Mammary epithelial cell (primary cell): ENCODE measurements around the gene SLC1A4.

Experiments
- EZH2 ChIP-seq: IDR thresholded peaks from 2 replicates; pipeline ENCODE4 v1.6.1; 2012; ENCODE audit warnings: low read length, inconsistent platforms, borderline replicate concordance
- TF ChIP-seq, protein P1 (sequence below), 2 donors: IDR thresholded peaks in 1 of 2; conservative IDR thresholded peaks in 1 of 2; 2 replicates each; pipeline ENCODE4 v1.5.1; 2011 to 2012; ENCODE audit warnings: inconsistent platforms in 2 of 2, low read length in 2 of 2, mild to moderate bottlenecking in 2 of 2, control low read depth in 1 of 2, low read depth in 1 of 2; ENCODE audit not compliant: insufficient read depth in 1 of 2; ENCODE audit errors: extremely low read depth in 1 of 2

- TF ChIP-seq, protein P1, sequence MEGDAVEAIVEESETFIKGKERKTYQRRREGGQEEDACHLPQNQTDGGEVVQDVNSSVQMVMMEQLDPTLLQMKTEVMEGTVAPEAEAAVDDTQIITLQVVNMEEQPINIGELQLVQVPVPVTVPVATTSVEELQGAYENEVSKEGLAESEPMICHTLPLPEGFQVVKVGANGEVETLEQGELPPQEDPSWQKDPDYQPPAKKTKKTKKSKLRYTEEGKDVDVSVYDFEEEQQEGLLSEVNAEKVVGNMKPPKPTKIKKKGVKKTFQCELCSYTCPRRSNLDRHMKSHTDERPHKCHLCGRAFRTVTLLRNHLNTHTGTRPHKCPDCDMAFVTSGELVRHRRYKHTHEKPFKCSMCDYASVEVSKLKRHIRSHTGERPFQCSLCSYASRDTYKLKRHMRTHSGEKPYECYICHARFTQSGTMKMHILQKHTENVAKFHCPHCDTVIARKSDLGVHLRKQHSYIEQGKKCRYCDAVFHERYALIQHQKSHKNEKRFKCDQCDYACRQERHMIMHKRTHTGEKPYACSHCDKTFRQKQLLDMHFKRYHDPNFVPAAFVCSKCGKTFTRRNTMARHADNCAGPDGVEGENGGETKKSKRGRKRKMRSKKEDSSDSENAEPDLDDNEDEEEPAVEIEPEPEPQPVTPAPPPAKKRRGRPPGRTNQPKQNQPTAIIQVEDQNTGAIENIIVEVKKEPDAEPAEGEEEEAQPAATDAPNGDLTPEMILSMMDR (conservative IDR thresholded peaks at IDR 0.05 in 1 of 2, IDR thresholded peaks at IDR 0.05 in 1 of 2; ENCODE audit: extremely low read depth in 1 of 2, insufficient read depth in 1 of 2, low read depth in 1 of 2, low read length in 2 of 2) = no peak
- TF ChIP-seq EZH2 = no peak
Measured at GRCh38 chr2:64985447-64985846, 3.8 kb upstream of the SLC1A4 start.
